HG03354 (cell line): ENCODE measurements around the gene ARFIP1.

Experiments used
- ATAC-seq: cut with Tn5 transposase; IDR thresholded peaks from one replicate; pipeline ENCODE4 v1.9.1; 2021; ENCODE audit warnings: mild to moderate bottlenecking; ENCODE audit not compliant: unreplicated experiment, poor library complexity, severe bottlenecking

ARFIP1 gene

DNA sequence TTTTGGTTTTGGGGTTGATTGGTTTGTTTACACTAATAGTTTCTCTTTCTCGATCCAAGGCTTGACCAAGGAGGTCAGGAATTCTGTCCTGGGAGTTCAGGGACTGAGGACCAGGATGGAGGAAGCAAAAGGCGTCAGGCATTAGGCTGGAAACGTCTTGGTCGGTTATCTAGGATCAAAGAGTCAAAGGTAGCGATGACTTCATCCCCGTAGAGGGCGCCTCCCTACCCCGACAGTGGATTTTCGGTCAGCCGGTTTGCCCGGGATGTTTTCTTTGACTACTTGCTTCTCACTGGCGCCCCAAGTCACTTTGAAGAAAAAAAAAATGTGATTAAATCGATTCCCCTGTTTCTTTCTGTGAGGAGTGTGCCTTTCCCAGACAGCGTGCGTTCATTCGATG is 155.4 kb downstream of the ARFIP1 start:
- no peak for ATAC-seq

DNA sequence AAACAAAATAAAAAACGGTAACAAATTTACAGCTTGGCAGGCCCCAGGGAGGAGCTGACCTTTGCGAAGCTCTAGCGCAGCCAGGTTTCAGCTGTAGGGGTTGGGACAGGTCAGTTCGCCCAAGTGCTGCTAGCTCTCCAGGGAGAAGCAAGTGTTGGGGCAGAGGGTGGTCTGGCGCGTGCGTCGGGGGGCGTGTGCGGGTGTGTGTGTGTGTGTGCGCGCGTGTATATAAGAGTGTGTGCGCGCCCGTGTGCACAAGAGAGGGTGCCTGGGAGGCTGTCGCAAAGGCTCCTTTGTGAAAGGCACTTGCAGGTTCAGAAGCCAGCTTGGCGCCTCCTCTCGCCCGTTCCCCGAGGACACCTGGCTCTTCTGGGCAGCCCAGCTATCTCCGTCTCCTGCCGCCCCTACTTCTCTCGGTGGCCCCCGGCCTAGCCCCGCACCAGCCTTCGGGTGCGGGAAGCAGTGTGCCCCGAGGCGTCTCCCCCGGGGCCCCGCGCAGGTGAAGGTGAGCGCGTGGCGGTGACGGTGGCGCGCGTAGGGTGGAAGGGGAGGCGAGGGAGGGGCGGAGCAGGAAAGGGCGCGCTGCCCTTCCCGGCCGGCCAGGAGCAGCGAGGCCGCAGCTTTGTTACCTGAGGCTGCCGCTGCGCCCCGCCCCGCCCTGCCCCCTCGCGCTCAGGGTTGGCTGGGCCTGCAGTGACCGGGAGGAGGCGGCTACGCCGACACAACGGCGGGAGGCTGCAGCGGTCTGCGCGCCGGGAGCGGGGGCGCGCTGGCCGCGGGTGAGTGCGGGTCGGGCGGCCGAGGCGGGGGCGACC is 156.1 kb downstream of the ARFIP1 start, which contains the start of gene FHDC1:
FHDC1 (plus strand) TSS at position 693 of the 815 bp plus-strand sequence. CDS start 6,735 bp downstream, outside the sequence.
- peak; percentile 33 for ATAC-seq

DNA sequence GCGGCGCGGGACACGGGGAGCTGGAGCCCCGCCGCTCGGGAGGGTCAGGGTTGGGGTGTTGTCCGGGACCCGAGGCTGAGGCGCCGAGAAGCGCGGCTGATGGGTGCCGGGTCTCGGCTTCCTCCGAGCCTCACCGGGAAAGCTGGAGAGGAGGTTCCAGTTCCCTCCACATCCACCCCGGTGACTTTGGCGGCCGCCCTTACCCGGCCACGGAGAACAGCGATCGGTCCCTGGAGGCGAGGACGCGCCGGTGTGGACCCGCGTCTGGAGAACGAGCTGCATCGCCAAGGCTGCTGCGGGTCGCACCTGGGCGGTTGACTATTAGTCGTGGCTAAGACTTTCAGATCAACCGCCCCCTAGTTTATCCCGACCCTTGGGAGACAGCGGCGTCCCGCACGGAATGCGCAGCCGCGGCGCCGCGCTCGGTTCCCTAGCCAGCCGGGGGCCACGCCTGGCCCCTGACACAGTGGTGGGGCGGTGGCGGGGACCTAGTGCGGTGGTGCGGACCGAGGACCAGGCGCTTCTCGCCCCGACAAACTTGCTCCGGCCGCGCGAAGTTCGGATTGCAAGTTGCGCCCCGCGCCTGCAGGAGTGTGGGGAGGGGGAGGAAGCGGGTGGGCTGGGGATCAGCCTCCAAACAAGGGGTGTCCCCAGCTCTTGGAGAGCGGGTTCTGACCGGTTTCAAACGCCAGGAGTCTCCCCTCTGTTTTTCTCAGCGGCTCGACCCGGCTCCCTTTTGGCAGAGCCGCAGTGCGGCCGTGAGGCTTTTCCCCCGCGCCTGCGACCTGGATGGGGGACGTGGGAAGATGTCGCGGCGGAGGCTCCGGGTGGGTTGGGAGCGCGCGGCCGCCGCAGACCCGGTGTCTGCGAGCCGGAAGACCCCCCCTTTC is 156.9 kb downstream of the ARFIP1 start:
- ATAC-seq, result peak; percentile 39

DNA sequence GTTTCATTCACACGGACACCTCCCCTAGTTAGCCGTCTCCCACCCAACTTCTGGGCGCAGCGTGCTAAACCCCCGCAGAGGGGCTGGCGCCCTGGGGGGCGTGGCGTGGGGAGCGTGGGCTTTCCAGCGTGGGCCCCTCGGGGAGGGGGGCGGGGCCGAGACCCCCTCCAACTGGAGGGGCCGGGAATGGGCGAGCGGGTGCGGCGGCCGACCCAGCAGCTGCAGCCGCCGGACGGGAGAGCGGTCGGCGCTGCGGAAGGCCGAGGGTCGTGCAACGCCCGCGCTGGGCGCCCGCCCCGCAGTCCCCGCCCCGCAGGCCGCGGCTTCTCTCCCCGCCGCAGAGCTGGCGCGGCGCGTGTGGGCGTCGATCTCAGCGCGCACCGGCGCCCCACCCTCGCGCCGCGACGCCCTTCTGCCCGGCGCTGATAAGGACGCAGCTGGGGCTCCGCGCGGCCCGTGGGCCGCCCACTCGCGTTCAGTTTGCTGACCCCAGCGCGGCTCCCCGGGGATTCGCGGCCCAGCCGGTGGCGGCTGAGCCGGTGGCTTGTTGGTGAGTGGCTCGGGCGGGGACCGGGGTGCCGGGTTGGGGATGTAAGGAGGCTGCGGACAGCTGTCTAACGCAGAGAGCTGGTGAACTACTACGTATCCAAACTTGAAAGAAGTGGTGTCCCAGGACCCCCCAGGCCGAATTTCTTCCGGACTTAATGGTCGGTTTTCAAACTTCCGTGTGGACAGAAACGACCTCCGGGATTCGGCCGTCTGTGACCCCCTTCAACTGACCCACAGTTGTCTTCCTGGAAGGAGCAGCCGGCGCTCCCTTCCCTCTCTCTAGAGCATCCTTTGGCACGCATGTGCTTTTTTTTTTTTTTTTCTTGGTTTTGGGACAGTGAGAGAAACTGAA is 157.8 kb downstream of the ARFIP1 start:
- ATAC-seq, result peak; percentile 38

DNA sequence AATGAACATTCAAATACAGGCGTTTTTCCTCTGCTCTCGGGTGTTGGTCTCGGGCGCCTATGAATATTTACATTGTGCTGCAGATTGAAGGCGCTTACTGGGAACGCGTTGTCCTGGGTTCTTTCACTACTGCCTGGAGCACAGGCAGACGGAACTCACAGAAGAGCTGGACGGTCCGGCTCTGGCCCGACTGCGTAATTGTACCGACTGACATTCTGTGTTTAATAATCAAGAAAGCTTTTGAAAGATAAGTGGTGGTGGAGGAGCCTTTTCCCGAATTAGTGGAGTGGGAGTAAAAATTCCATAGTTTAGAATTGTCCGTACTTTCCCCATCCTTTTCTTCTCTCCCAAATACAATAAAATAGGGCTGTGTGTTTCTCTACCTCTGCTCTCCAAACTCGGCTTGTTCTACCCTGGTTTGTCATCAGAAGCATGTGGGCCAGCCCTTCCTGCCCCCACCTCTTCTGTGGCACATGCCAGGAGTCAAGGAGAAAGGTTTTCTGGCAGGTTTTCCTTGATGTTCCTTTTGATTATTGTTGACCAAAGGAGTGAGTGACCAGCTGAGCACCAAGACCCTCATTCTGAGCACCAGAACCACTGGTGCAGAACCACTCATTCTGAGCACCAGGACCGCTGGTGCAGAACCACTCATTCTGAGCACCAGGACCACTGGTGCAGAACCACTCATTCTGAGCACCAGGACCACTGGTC is 158.6 kb downstream of the ARFIP1 start:
- ATAC-seq, result no peak

GRCh38 chr4:152939621-152940020 is 159.9 kb downstream of the ARFIP1 start:
- no peak for ATAC-seq

DNA sequence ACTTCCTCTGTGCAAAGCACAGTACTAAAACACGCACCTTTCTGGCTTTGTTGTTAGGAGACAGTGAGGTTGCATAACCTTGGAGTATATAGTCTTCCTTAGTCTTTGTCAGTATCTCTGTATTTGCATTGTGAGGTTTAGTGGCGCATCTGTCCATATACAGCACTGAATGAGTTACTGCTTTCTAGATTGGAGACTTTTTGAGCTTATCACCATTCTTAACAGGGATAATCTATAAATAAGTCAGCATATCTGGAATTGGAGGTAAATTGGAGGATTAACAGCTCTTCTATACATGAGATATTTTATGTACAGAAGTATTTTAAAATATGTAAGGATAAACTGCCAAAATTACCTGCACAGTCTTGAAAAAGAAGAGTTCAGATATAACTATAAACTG is 160.7 kb downstream of the ARFIP1 start:
- no peak for ATAC-seq

- ATAC-seq, result no peak
These were observed 161.7 kb downstream of the ARFIP1 start for GRCh38 chr4:152941411-152941810.

- no peak for ATAC-seq
These were observed 162.6 kb downstream of the ARFIP1 start for GRCh38 chr4:152942346-152942745.

DNA sequence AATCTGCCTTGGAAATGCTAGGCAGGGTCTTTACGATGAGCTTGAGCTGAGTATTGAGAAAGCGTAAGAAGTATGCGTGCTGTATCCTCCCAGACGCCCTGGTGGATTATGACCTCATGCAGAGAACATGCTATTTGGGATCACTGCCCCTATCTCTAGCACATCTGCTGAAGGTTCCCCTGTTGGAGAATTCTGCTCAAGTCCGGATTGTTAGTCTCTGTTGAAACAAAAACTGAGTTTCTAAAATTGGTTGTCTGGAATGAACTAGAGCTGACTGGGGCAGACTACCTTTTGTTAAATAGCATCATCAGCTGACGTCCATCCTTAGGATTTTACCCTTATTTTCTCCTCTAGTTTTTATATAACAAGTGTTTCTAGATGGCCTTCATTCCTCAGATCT is 163.9 kb downstream of the ARFIP1 start:
- ATAC-seq, result no peak

- ATAC-seq, result no peak
These were observed 165.0 kb downstream of the ARFIP1 start for GRCh38 chr4:152944666-152945320.

DNA sequence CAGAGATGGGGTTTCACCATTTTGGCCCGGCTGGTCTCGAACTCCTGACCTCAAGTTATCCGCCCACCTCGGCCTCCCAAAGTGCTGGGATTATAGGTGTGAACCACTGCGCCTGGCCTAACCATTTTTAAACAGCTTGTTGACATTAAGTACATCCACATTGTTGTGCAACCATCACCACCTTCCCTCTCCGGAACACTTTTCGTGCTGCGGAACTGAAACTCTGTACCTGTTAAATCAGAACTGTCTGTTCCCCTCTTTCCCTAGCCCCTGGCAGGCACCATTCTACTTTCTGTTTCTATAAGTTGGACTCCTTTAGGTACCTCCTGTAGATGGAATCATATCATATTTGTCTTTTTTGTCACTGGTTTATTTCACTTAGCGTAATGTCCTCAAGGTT is 165.9 kb downstream of the ARFIP1 start:
- ATAC-seq, result no peak

GRCh38 chr4:152946446-152946845 is 166.7 kb downstream of the ARFIP1 start:
- no peak for ATAC-seq

GRCh38 chr4:152947311-152947710 is 167.6 kb downstream of the ARFIP1 start:
- ATAC-seq, result no peak

- ATAC-seq, result no peak
These were observed 170.2 kb downstream of the ARFIP1 start for GRCh38 chr4:152949930-152950329.

DNA sequence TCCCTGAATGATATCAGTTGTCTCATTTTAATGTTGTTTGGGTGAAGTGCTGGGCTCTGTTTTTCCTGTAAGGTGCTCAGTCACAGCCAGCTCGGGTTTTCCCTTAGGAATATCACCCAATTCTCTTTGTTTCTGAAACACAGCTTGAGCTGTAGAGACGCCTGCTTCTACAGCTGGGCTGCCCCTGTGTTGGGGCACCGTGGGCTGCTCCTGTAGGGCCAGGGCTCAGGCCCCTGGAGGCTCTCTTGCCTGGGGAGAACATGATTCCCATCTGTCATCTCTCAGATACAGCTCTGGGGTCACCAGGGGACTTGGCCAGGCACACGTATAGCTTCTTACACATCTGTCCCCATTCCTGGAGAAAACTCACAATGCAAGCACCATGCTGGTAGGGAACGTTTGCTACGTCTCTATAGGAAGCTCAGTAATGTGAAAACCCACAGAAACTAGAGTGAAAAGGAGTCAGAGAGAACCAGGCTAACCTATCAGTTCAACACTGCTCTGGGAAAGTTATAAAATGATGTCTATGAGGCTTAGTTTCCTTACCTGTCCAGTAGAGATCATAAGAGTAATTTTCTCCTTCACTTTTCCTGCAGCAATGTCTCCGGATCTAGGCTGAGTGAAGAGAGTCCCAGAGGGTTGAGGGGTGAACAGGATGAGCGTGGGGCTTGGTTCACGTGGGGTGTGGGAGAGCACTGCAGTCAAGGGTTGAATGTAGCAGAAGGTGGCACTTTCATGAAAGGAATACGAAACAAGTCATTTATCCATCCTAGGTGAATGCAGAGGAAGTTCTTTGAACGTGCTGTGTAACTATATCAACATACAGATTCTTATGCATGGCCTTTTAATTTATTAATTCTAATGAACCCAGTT is 170.9 kb downstream of the ARFIP1 start:
- no peak for ATAC-seq

GRCh38 chr4:152951348-152951747 is 171.6 kb downstream of the ARFIP1 start:
- no peak for ATAC-seq

GRCh38 chr4:152953514-152953913 is 173.8 kb downstream of the ARFIP1 start:
- no peak for ATAC-seq
